Breast epithelium (tissue), 3 donors: Measurements from ENCODE around the gene CNOT11.

Experiments
- POLR2A ChIP-seq: fragments of 450-650 bp; IDR thresholded peaks from one replicate; pipeline ENCODE4 v1.6.1; 2016; ENCODE audit warnings: antibody characterized with exemption, mild to moderate bottlenecking, moderate library complexity
- TF ChIP-seq, protein P1 (sequence below), 3 donors: fragments of 450-650 bp; IDR thresholded peaks; one replicate each; pipeline ENCODE4 v1.5.1; 2016 to 2017; ENCODE audit warnings: antibody characterized with exemption in 3 of 3, mild to moderate bottlenecking in 3 of 3, moderate library complexity in 3 of 3

DNA sequence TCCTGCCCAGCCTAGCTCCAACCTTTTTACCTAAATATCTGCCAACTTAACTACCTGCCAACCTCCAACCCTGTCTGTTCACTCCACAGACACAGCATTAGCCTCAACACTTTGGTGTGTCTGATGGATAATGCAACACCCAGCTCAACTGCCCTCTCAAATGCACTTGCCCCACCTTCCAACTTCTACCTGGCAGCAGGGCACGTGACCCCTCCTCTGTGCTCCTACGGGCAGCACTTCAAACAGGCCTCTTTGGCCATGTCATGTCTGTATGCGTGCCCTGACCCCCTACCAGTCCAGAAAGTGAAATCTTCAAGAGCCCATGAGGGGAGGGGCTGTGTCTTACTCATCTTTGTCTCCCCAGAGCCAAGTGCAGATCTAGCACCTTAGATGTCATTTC lies 30.3 kb downstream of the CNOT11 start:
- no peak for TF ChIP-seq POLR2A
- TF ChIP-seq, protein P1, sequence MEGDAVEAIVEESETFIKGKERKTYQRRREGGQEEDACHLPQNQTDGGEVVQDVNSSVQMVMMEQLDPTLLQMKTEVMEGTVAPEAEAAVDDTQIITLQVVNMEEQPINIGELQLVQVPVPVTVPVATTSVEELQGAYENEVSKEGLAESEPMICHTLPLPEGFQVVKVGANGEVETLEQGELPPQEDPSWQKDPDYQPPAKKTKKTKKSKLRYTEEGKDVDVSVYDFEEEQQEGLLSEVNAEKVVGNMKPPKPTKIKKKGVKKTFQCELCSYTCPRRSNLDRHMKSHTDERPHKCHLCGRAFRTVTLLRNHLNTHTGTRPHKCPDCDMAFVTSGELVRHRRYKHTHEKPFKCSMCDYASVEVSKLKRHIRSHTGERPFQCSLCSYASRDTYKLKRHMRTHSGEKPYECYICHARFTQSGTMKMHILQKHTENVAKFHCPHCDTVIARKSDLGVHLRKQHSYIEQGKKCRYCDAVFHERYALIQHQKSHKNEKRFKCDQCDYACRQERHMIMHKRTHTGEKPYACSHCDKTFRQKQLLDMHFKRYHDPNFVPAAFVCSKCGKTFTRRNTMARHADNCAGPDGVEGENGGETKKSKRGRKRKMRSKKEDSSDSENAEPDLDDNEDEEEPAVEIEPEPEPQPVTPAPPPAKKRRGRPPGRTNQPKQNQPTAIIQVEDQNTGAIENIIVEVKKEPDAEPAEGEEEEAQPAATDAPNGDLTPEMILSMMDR (IDR thresholded peaks at IDR 0.05): no peak
